Neuronal stem cell (in vitro differentiated cells): ENCODE measurements around the gene PER1.

Source experiments
- DNase-seq: peaks from one replicate; pipeline ENCODE4 v3.0.0-alpha.2; 2013; ENCODE audit warnings: low spot score
- H2AFZ ChIP-seq: one replicate; pipeline ENCODE4 v1.6.1; 2013; ENCODE audit warnings: mild to moderate bottlenecking, low read length, inconsistent platforms
- H2AK5ac ChIP-seq: 2 replicates; pipeline ENCODE4 v1.6.1; 2013; ENCODE audit warnings: low read depth, mild to moderate bottlenecking, inconsistent platforms, low read length, moderate library complexity, mixed read lengths
- H2BK120ac ChIP-seq: 2 replicates; pipeline ENCODE4 v1.6.1; 2013; ENCODE audit warnings: low read depth, mild to moderate bottlenecking, inconsistent platforms, low read length, moderate library complexity, mixed read lengths
- H2BK12ac ChIP-seq: one replicate; pipeline ENCODE4 v1.6.1; 2013; ENCODE audit warnings: low read length, inconsistent platforms
- H2BK15ac ChIP-seq: 2 replicates; pipeline ENCODE4 v1.6.1; 2013; ENCODE audit warnings: mild to moderate bottlenecking, low read length, inconsistent platforms, mixed read lengths
- H2BK5ac ChIP-seq: one replicate; pipeline ENCODE4 v1.6.1; 2013; ENCODE audit warnings: inconsistent platforms, mild to moderate bottlenecking, low read length, moderate library complexity
- H3K14ac ChIP-seq: one replicate; pipeline ENCODE4 v1.6.1; 2013; ENCODE audit warnings: low read length, inconsistent platforms
- H3K18ac ChIP-seq: 2 replicates; pipeline ENCODE4 v1.6.1; 2013; ENCODE audit warnings: low read length, inconsistent platforms
- H3K23ac ChIP-seq: 2 replicates; pipeline ENCODE4 v1.6.1; 2013; ENCODE audit warnings: low read depth, mild to moderate bottlenecking, mixed read lengths, low read length, inconsistent platforms; ENCODE audit not compliant: poor library complexity
- H3K27ac ChIP-seq: replicated peaks from 3 replicates; pipeline ENCODE4 v1.5.1; 2013; ENCODE audit warnings: low read length, inconsistent platforms
- H3K27me3 ChIP-seq, 3 experiments: 2 replicates each; pipeline ENCODE4 v1.6.1; 2013; ENCODE audit warnings: low read length in 3 of 3, mild to moderate bottlenecking in 2 of 3, inconsistent platforms in 1 of 3, low read depth in 1 of 3, mixed read lengths in 1 of 3, moderate library complexity in 1 of 3; ENCODE audit not compliant: control insufficient read depth in 3 of 3, insufficient read depth in 3 of 3
- H3K36me3 ChIP-seq, 2 donors: replicated peaks in 1 of 2; 2 replicates each; pipeline ENCODE4 v1.6.1; 2013; ENCODE audit warnings: low read length in 2 of 2; ENCODE audit not compliant: control insufficient read depth in 2 of 2, insufficient read depth in 2 of 2
- H3K4ac ChIP-seq: 2 replicates; pipeline ENCODE4 v1.6.1; 2013; ENCODE audit warnings: inconsistent platforms, mild to moderate bottlenecking, low read length, moderate library complexity
- H3K4me1 ChIP-seq, 2 donors: 1 replicate in 1 of 2; 2 replicates in 1 of 2; pipeline ENCODE4 v1.6.1; 2013; ENCODE audit warnings: low read length in 2 of 2, low read depth in 1 of 2; ENCODE audit not compliant: control insufficient read depth in 2 of 2, insufficient read depth in 1 of 2
- H3K4me2 ChIP-seq: one replicate; pipeline ENCODE4 v1.6.1; 2013; ENCODE audit warnings: mild to moderate bottlenecking, low read length, inconsistent platforms; ENCODE audit not compliant: insufficient read depth, poor library complexity, severe bottlenecking
- H3K4me3 ChIP-seq, 2 donors: 2 replicates each; pipeline ENCODE4 v1.5.1; 2013; ENCODE audit warnings: low read length in 2 of 2, mild to moderate bottlenecking in 2 of 2, inconsistent platforms in 1 of 2, moderate library complexity in 1 of 2
- H3K79me1 ChIP-seq: one replicate; pipeline ENCODE4 v1.6.1; 2013; ENCODE audit warnings: low read depth, mild to moderate bottlenecking, inconsistent platforms, low read length, moderate library complexity
- H3K9ac ChIP-seq: one replicate; pipeline ENCODE4 v1.6.1; 2013; ENCODE audit warnings: mild to moderate bottlenecking, low read depth, low read length, inconsistent platforms; ENCODE audit not compliant: poor library complexity
- H3K9me3 ChIP-seq, 2 donors: replicated peaks in 1 of 2; 2 replicates each; pipeline versions ENCODE3 to v1.6.1; 2013; ENCODE audit warnings: low read length in 2 of 2, mild to moderate bottlenecking in 2 of 2, inconsistent platforms in 1 of 2, low read depth in 1 of 2, mixed read lengths in 1 of 2, moderate library complexity in 1 of 2; ENCODE audit not compliant: control insufficient read depth in 2 of 2, insufficient read depth in 1 of 2
- H4K8ac ChIP-seq: one replicate; pipeline ENCODE4 v1.6.1; 2013; ENCODE audit warnings: low read depth, mild to moderate bottlenecking, inconsistent platforms, low read length, moderate library complexity
- H4K91ac ChIP-seq: one replicate; pipeline ENCODE4 v1.6.1; 2013; ENCODE audit warnings: low read length, low read depth, mild to moderate bottlenecking, inconsistent platforms; ENCODE audit not compliant: poor library complexity
- WGBS, 2 donors: extraction: QIAGEN DNeasy Blood & Tissue Kit; methylation state at CpG; one replicate each; pipeline ENCODE4 v1.1.7; 2013; ENCODE audit warnings: missing lambda C conversion rate in 2 of 2, mixed read lengths in 1 of 2; ENCODE audit not compliant: insufficient read length in 2 of 2, insufficient replicate concordance in 1 of 2; ENCODE audit errors: extremely low coverage in 2 of 2; 5-methylcytosine and 5-hydroxymethylcytosine counted together

Gene PER1

DNA sequence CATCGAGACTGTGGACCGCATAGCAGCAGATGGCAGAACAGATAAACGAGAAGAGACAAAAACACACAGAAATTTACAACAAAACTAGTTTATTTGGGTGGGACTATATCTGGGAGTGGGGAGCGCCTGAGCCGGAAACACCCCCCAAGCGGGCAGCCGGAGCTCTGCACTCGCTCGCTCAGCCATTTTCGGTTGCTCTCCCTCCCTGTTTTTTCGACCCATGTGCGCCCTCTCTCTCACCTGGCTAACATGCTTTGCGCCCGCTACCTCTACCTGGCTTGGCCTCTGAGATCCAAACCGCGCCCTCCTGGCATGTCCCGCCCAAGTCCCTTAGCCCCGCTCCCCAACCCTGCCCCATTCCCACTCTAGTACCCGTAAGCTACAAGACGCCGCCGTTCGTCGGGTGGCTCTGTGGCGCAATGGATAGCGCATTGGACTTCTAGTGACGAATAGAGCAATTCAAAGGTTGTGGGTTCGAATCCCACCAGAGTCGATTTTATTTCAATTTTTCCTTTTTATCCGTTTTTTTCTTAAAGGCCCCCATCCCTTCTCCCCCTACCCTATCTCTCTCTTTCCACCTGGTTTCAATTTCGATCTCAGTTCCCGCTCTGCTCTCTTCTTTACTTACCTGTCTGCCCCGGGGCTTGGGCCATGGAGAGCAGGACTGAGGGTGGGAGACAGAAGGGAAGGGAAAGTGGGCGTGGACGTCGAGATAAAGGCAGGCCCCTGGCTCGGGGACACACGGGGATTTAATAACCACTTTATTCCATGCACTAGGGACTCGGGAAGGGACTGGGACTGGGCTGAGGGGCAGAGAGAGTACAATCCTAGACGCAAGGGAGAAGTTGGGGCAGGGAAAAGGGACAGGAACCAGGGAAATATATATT lies 31.4 kb downstream of the PER1 start:
- Histone ChIP-seq H4K8ac (no peak overlapping the region), H3K23ac (no peak overlapping the region), H3K36me3 (no peaks in the 10 kb centered on the region), H3K14ac (no peak overlapping the region), H2BK12ac (no peak overlapping the region), H3K4me3 (peak overlapping the region; percentile 67 to 87), H2BK120ac (no peak overlapping the region), H3K27ac (peak overlapping the region; percentile 28), H3K9me3 (no peaks in the 10 kb centered on the region), H3K4me2 (peak overlapping the region; percentile 82), H3K4ac (no peak overlapping the region), H3K9ac (peak overlapping the region; percentile 76), H3K4me1 (peaks cover 20 to 33% of the 10 kb centered on the region in 2 donors), H2BK5ac (no peak overlapping the region), H3K18ac (no peak overlapping the region), H4K91ac (no peak overlapping the region), H2AFZ (peak overlapping the region; percentile 53), H3K79me1 (no peaks in the 10 kb centered on the region), H3K27me3 (peaks cover 14 to 62% (median 46%) of the 10 kb centered on the region in 3 experiments), H2BK15ac (no peak overlapping the region), H2AK5ac (no peak overlapping the region)
- WGBS, 2 donors: no CpG with 5 or more reads among the region's 40 CpGs
- DNase-seq: peak; percentile 86

DNA sequence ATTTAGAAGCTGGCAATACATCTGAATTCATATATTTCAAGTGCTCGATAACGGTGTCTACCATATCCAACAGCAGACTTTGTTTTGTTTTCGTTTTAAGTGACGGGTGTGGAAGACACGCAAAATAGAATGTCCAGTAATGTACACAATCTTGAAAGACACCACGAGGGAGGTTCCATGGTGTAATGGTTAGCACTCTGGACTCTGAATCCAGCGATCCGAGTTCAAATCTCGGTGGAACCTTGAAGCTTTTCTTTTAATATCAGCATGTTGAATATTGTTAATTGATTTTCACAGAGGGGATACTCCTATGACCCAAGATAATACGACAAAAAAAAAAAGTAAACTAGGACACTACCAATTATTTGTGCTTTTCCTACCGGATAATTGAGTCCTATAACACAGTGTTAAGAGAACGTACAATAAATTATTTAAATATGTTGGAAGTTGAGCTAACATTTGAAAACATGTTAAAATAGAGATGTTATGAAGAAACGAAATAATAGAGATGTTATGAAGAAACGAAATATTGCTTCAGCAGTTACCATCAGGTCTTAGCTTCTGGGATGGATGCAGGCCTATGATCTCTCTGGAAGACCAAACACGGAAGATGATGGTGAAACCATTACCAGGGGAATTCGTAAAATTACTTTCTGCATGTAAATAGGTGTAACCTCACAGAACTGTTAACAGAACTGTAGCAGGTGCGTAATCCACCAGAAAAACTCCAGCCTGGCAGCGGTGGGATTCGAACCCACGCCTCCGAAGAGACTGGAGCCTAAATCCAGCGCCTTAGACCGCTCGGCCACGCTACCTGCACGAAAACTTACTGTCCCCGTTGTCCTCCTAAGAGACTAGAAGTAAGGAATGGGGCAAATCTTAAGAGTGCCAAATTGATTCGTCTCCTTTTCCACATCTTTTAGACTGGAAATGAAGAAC lies 32.4 kb downstream of the PER1 start:
- H2BK12ac ChIP-seq: no peak overlapping the region
- H3K9ac ChIP-seq: no peak overlapping the region
- H3K79me1 ChIP-seq: no peaks in the 10 kb centered on the region
- no peak overlapping the region for H2BK120ac ChIP-seq
- no peak overlapping the region for H3K14ac ChIP-seq
- no CpG with 5 or more reads among the region's 28 CpGs for WGBS, 2 donors
- H3K18ac ChIP-seq: no peak overlapping the region
- no peaks in the 10 kb centered on the region for H3K9me3 ChIP-seq
- H4K91ac ChIP-seq: no peak overlapping the region
- no peak overlapping the region for H3K4ac ChIP-seq
- peak overlapping the region; percentile 82 for H3K4me2 ChIP-seq
- no peak overlapping the region for H3K23ac ChIP-seq
- peak overlapping the region; percentile 67 to 87 for H3K4me3 ChIP-seq
- H2BK5ac ChIP-seq: no peak overlapping the region
- H2AFZ ChIP-seq: peak overlapping the region; percentile 53
- H3K36me3 ChIP-seq: no peaks in the 10 kb centered on the region
- H2AK5ac ChIP-seq: no peak overlapping the region
- H3K27me3 ChIP-seq: peaks cover 14 to 65% (median 50%) of the 10 kb centered on the region in 3 experiments
- no peak overlapping the region for H2BK15ac ChIP-seq
- no peak overlapping the region for H4K8ac ChIP-seq
- peak; percentile 97 for DNase-seq
- peak overlapping the region; percentile 53 for H3K27ac ChIP-seq
- H3K4me1 ChIP-seq: peaks cover 18 to 29% of the 10 kb centered on the region in 2 donors

DNA sequence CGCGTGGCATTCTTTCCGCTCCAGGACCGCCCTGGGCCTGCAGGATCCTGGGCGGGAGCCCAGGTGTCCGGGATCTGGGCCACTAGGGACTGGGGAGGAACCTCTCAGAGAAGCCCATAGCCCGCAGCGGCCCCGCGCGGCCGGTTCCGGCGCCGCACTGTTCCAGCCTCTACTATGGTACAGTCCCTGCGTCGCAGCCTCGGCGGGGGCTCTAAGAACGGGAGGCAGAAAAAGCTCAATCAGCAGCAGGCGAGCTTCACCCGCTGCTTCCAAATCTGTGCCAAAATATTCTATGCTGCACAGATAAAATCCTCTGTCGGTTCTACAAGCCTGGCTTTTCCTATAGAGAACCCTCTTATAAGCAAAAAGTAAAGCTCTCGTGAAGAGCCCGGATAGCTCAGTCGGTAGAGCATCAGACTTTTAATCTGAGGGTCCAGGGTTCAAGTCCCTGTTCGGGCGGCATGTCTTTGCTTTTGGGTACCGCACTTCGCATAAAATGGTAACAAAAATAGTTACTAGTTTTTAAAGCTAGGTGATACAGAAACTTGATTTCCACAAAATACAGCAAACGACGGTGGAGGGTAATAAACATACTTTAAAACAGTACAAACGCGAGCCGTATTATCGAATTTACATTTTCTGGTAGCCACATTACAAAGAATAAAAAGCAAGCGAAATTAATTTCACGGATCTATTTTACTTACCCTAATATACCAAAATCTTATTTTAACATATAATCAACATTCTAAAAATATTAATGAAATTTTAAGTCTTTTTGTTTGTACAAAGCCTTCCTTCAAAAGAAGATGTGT lies 33.2 kb downstream of the PER1 start:
- no peak overlapping the region for H4K8ac ChIP-seq
- WGBS, 2 donors: 100% methylated on average over 1 of the region's 38 CpGs; no CpG with 5 or more reads in 1 of the 2 donors
- no peak overlapping the region for H4K91ac ChIP-seq
- H2AK5ac ChIP-seq: no peak overlapping the region
- no peaks in the 10 kb centered on the region for H3K79me1 ChIP-seq
- H3K4ac ChIP-seq: no peak overlapping the region
- no peak overlapping the region for H2BK12ac ChIP-seq
- H3K4me2 ChIP-seq: peak overlapping the region; percentile 98
- no peak overlapping the region for H2BK15ac ChIP-seq
- H2BK5ac ChIP-seq: no peak overlapping the region
- H3K23ac ChIP-seq: no peak overlapping the region
- H2AFZ ChIP-seq: peak overlapping the region; percentile 91
- peak overlapping the region; percentile 82 for H3K18ac ChIP-seq
- DNase-seq: peak; percentile 88
- H3K36me3 ChIP-seq: no peaks in the 10 kb centered on the region
- H3K9me3 ChIP-seq: no peaks in the 10 kb centered on the region
- H2BK120ac ChIP-seq: no peak overlapping the region
- H3K27me3 ChIP-seq: peaks cover 10 to 59% (median 53%) of the 10 kb centered on the region in 3 experiments
- H3K4me1 ChIP-seq: peaks cover 14 to 24% of the 10 kb centered on the region in 2 donors
- peak overlapping the region; percentile 62 for H3K27ac ChIP-seq
- peak overlapping the region; percentile 62 to 88 for H3K4me3 ChIP-seq
- peak overlapping the region; percentile 90 for H3K9ac ChIP-seq
- H3K14ac ChIP-seq: no peak overlapping the region
